ENCODE data around the gene SH3RF2. TPM values are rescaled to one million over a fixed set of nuclear protein-coding genes. Genes with fewer than 3 reads are reported as not detected.

SH3RF2 gene
- total and polyA plus RNA-seq, 10 of the 15 experiments (the other 5 are each of a cell fraction or from before 2014, with no cell fraction given), result 0.15 TPM; not detected in 9

- ChIA-PET SMC1A (ENCODE audit: uncharacterized antibody, unreplicated experiment) (no interaction called here), CTCF (no interaction called here), RAD21 (ENCODE audit: unreplicated experiment) (no interaction called here), POLR2A (no interaction called here)
- no peak overlapping the region for H3K27ac ChIP-seq (ENCODE audit: control insufficient read depth, insufficient read depth)
- H3K9ac ChIP-seq (ENCODE audit: control insufficient read depth, insufficient read depth, low read length), result no peak overlapping the region
- WGBS (ENCODE audit: insufficient coverage, insufficient replicate concordance, low lambda C conversion rate, missing lambda C conversion rate), result 20% methylated on average over 6 of the region's 6 CpGs
- FAIRE-seq (no peak), DNase-seq (ENCODE audit: low read depth, low spot score) (no peak), ATAC-seq (no peak)
- H3K9me3 ChIP-seq (replicated peaks; ENCODE audit: control insufficient read depth, insufficient read depth, low read length), result no peaks in the 10 kb centered on the region
- H3K27me3 ChIP-seq (replicated peaks in 1 of 2; ENCODE audit: control insufficient read depth in 2 of 2, insufficient read depth in 2 of 2, low read length in 1 of 2), result no peaks in the 10 kb centered on the region; a peak in 1 of 4 replicates
- H3K4me3 ChIP-seq, result no peak overlapping the region
- no peak for TF ChIP-seq BACH1 (IDR thresholded peaks at IDR 0.05; ENCODE audit: borderline replicate concordance)
- no peak for TF ChIP-seq E2F4 (IDR thresholded peaks at IDR 0.05; ENCODE audit: low read depth, low read length)
- no peak for TF ChIP-seq MAX (IDR thresholded peaks at IDR 0.05; ENCODE audit: low read depth, low read length)
- TF ChIP-seq SKIL (IDR thresholded peaks at IDR 0.05; ENCODE audit: low read depth, poor library complexity, severe bottlenecking), result no peak
- TF ChIP-seq MYC (IDR thresholded peaks at IDR 0.05; ENCODE audit: insufficient read depth, insufficient read length, insufficient replicate concordance, low read length, severe bottlenecking), result no peak
- no peak for TF ChIP-seq CHD4 (IDR thresholded peaks at IDR 0.05)
- H3K4me2 ChIP-seq (ENCODE audit: control insufficient read depth, insufficient read depth), result no peak overlapping the region
- H3K79me2 ChIP-seq (ENCODE audit: control insufficient read depth, insufficient read depth, low read length), result no peaks in the 10 kb centered on the region
- no peaks in the 10 kb centered on the region for H4K20me1 ChIP-seq (ENCODE audit: control insufficient read depth, insufficient read depth)
- no peaks in the 10 kb centered on the region for H3K4me1 ChIP-seq (ENCODE audit: control insufficient read depth, insufficient read depth, low read length)
- no peak overlapping the region for H2AFZ ChIP-seq (ENCODE audit: control insufficient read depth, low read depth, low read length)
- no TSS peak for BruUV-seq (replicated peaks)
- H3K36me3 ChIP-seq (ENCODE audit: control insufficient read depth in 2 of 2, insufficient read depth in 2 of 2, low read length in 1 of 2), result no peaks in the 10 kb centered on the region
- in situ Hi-C loops (cut with MboI), result no loop called here
- intact Hi-C loops (cut with micrococcal nuclease; ENCODE audit: unreplicated experiment), result no loop called here
Observed at GRCh38 chr5:145948921-145949320, 12.5 kb downstream of the SH3RF2 start.

Measured in GM12878 (cell line).